ENCODE measurements around the gene ATF6.
A peak's percentile ranks its signal among the peaks of the same experiment; 100 is the strongest.

The ATF6 gene

DNA sequence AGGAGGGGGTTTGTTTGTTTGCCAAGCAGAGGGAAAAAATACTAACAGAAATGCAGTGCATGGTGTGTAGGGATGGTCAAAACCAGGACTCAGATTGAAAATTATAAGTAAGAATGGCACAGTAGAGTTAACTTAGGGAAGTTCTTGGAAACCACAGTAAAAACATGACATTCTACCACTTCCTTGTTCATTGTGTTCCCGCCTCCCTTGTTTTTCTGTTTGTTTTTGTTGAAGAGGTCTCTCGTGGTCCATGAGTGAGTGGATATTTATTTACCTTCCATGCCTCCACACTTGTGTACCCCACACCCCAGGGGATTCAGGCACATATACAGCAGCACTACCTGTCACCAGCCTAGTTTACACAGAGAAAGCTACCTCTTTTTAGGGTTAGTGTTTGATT lies 187.9 kb downstream of the ATF6 start:
- Histone ChIP-seq H3K4me3 (ENCODE audit: insufficient read length, low read depth) (no peak overlapping the region), H3K9ac (ENCODE audit: insufficient read length, low read depth) (no peak overlapping the region), H3K4me1 (ENCODE audit: insufficient read depth, insufficient read length) (no peaks in the 10 kb centered on the region), H3K36me3 (ENCODE audit: insufficient read depth, insufficient read length, low read length) (peaks cover 4% of the 10 kb centered on the region), H3K9me3 (ENCODE audit: insufficient read depth, low read length) (no peaks in the 10 kb centered on the region), H3K27me3 (ENCODE audit: insufficient read depth, insufficient read length) (no peaks in the 10 kb centered on the region)
- TF ChIP-seq YY1 (IDR thresholded peaks at IDR 0.05; ENCODE audit: insufficient read depth, insufficient read length), result no peak
- no peak for TF ChIP-seq SUZ12 (IDR thresholded peaks at IDR 0.05; ENCODE audit: extremely low read depth, insufficient read depth, insufficient read length)
- TF ChIP-seq ZNF274 (IDR thresholded peaks at IDR 0.05; ENCODE audit: low read depth, low read length), result no peak
- no peak for DNase-seq (ENCODE audit: low read depth, low spot score)

DNA sequence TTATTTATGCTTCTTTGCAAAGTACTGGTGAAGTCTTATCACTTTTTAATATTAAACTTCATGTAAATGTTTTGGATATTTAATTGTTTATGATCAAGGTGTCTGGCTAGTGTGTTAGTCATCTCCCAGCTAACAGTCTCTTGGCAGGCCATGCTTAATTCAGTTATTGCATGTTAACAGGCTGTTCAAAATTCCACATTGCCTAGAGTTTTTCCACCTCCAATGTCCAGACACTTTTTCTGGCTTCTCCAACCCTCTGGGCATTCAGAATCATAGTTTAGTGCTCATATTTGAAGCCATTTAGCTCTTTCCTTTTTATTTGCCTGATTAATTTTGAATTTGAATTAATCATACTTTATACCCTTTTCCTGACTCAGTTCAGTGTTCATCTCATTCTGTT lies 188.3 kb downstream of the ATF6 start:
- no peak overlapping the region for H3K9ac ChIP-seq (ENCODE audit: insufficient read length, low read depth)
- no peak overlapping the region for H3K4me3 ChIP-seq (ENCODE audit: insufficient read length, low read depth)
- no peak for DNase-seq (ENCODE audit: low read depth, low spot score)
- peaks cover 4% of the 10 kb centered on the region for H3K36me3 ChIP-seq (ENCODE audit: insufficient read depth, insufficient read length, low read length)
- TF ChIP-seq ZNF274 (IDR thresholded peaks at IDR 0.05; ENCODE audit: low read depth, low read length) (no peak), SUZ12 (IDR thresholded peaks at IDR 0.05; ENCODE audit: extremely low read depth, insufficient read depth, insufficient read length) (no peak), YY1 (IDR thresholded peaks at IDR 0.05; ENCODE audit: insufficient read depth, insufficient read length) (no peak)
- H3K4me1 ChIP-seq (ENCODE audit: insufficient read depth, insufficient read length), result no peaks in the 10 kb centered on the region
- no peaks in the 10 kb centered on the region for H3K9me3 ChIP-seq (ENCODE audit: insufficient read depth, low read length)
- no peaks in the 10 kb centered on the region for H3K27me3 ChIP-seq (ENCODE audit: insufficient read depth, insufficient read length)

DNA sequence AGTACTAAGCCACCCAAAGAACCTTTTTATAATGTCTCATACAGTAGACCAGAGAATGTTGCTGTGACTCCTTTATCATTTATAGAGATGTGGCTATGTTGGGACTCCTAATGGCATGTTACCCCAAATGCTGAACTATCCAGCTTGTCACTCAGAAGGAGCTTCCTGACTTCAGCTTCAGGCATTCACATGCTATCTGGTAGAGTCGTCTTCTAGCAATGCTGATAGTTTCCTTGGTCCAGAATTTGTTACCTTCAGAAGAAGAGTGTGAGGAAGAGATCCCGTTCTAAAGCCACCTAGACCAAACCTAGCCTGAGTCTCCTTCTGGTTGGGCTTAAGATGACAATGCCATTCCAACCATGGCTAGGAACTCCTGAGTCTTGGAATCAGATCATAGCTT lies 189.5 kb downstream of the ATF6 start:
- Histone ChIP-seq H3K9me3 (ENCODE audit: insufficient read depth, low read length) (no peaks in the 10 kb centered on the region), H3K4me3 (ENCODE audit: insufficient read length, low read depth) (no peak overlapping the region), H3K36me3 (ENCODE audit: insufficient read depth, insufficient read length, low read length) (peaks cover 4% of the 10 kb centered on the region), H3K9ac (ENCODE audit: insufficient read length, low read depth) (no peak overlapping the region), H3K4me1 (ENCODE audit: insufficient read depth, insufficient read length) (no peaks in the 10 kb centered on the region), H3K27me3 (ENCODE audit: insufficient read depth, insufficient read length) (no peaks in the 10 kb centered on the region)
- TF ChIP-seq ZNF274 (IDR thresholded peaks at IDR 0.05; ENCODE audit: low read depth, low read length), result no peak
- TF ChIP-seq SUZ12 (IDR thresholded peaks at IDR 0.05; ENCODE audit: extremely low read depth, insufficient read depth, insufficient read length), result no peak
- TF ChIP-seq YY1 (IDR thresholded peaks at IDR 0.05; ENCODE audit: insufficient read depth, insufficient read length), result no peak
- DNase-seq (ENCODE audit: low read depth, low spot score), result no peak

DNA sequence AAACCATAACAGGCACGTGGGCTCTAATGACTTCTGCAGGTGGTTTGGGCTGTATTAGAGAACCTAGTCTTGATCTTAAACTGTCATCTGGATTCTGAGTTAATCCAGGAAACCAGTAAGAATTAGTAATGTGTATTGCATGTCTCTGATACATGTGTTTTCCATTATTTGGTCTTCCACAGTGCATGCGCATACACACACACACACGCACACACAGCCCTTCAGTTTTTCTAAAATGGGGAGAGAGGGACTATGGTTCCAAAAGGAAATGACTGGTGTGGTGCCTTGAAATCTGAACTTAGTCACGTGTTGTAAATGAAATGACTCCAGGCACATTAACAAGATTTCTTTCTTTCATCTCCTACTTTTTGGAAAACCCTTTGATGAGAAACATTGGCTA lies 190.0 kb downstream of the ATF6 start:
- TF ChIP-seq ZNF274 (IDR thresholded peaks at IDR 0.05; ENCODE audit: low read depth, low read length) (no peak), SUZ12 (IDR thresholded peaks at IDR 0.05; ENCODE audit: extremely low read depth, insufficient read depth, insufficient read length) (no peak), YY1 (IDR thresholded peaks at IDR 0.05; ENCODE audit: insufficient read depth, insufficient read length) (no peak)
- Histone ChIP-seq H3K9me3 (ENCODE audit: insufficient read depth, low read length) (no peaks in the 10 kb centered on the region), H3K4me1 (ENCODE audit: insufficient read depth, insufficient read length) (no peaks in the 10 kb centered on the region), H3K4me3 (ENCODE audit: insufficient read length, low read depth) (no peak overlapping the region), H3K9ac (ENCODE audit: insufficient read length, low read depth) (no peak overlapping the region), H3K27me3 (ENCODE audit: insufficient read depth, insufficient read length) (no peaks in the 10 kb centered on the region), H3K36me3 (ENCODE audit: insufficient read depth, insufficient read length, low read length) (peaks cover 4% of the 10 kb centered on the region)
- no peak for DNase-seq (ENCODE audit: low read depth, low spot score)

DNA sequence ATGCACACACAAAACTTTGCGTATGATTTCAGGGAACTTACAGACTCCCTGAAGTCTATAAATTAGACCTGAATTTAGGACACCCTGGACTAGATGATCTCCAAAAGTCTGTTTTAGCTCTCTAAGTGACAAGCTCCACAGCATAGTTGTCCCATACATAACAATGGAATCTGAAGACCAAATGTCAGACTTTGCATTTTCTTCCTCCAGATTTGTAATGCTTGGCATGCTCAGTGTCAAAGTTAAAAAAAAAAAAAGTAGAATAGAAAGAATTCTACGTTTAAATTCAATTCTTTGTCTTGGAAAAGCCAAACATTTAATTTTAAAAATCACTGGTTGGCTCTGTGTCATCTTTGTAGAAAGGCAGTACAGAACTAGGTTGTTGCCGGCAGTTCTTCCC lies 190.8 kb downstream of the ATF6 start:
- Histone ChIP-seq H3K4me1 (ENCODE audit: insufficient read depth, insufficient read length) (no peaks in the 10 kb centered on the region), H3K4me3 (ENCODE audit: insufficient read length, low read depth) (no peak overlapping the region), H3K9me3 (ENCODE audit: insufficient read depth, low read length) (no peaks in the 10 kb centered on the region), H3K36me3 (ENCODE audit: insufficient read depth, insufficient read length, low read length) (peaks cover 4% of the 10 kb centered on the region), H3K9ac (ENCODE audit: insufficient read length, low read depth) (no peak overlapping the region), H3K27me3 (ENCODE audit: insufficient read depth, insufficient read length) (no peaks in the 10 kb centered on the region)
- DNase-seq (ENCODE audit: low read depth, low spot score), result no peak
- TF ChIP-seq YY1 (IDR thresholded peaks at IDR 0.05; ENCODE audit: insufficient read depth, insufficient read length), result no peak
- TF ChIP-seq ZNF274 (IDR thresholded peaks at IDR 0.05; ENCODE audit: low read depth, low read length), result no peak
- no peak for TF ChIP-seq SUZ12 (IDR thresholded peaks at IDR 0.05; ENCODE audit: extremely low read depth, insufficient read depth, insufficient read length)

DNA sequence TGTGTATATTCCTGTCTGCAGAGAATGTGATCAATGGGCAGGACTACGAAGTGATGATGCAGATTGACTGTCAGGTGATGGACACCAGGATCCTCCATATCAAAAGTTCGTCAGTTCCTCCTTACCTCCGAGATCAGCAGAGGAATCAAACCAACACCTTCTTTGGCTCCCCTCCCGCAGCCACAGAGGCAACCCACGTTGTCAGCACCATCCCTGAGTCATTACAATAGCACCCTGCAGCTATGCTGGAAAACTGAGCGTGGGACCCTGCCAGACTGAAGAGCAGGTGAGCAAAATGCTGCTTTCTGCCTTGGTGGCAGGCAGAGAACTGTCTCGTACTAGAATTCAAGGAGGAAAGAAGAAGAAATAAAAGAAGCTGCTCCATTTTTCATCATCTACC lies 192.3 kb downstream of the ATF6 start:
- H3K36me3 ChIP-seq (ENCODE audit: insufficient read depth, insufficient read length, low read length), result peaks cover 4% of the 10 kb centered on the region
- no peak for TF ChIP-seq YY1 (IDR thresholded peaks at IDR 0.05; ENCODE audit: insufficient read depth, insufficient read length)
- no peak for TF ChIP-seq ZNF274 (IDR thresholded peaks at IDR 0.05; ENCODE audit: low read depth, low read length)
- TF ChIP-seq SUZ12 (IDR thresholded peaks at IDR 0.05; ENCODE audit: extremely low read depth, insufficient read depth, insufficient read length), result no peak
- H3K9me3 ChIP-seq (ENCODE audit: insufficient read depth, low read length), result no peaks in the 10 kb centered on the region
- DNase-seq (ENCODE audit: low read depth, low spot score), result no peak
- H3K9ac ChIP-seq (ENCODE audit: insufficient read length, low read depth), result no peak overlapping the region
- H3K27me3 ChIP-seq (ENCODE audit: insufficient read depth, insufficient read length), result no peaks in the 10 kb centered on the region
- H3K4me1 ChIP-seq (ENCODE audit: insufficient read depth, insufficient read length), result no peaks in the 10 kb centered on the region
- H3K4me3 ChIP-seq (ENCODE audit: insufficient read length, low read depth), result no peak overlapping the region

DNA sequence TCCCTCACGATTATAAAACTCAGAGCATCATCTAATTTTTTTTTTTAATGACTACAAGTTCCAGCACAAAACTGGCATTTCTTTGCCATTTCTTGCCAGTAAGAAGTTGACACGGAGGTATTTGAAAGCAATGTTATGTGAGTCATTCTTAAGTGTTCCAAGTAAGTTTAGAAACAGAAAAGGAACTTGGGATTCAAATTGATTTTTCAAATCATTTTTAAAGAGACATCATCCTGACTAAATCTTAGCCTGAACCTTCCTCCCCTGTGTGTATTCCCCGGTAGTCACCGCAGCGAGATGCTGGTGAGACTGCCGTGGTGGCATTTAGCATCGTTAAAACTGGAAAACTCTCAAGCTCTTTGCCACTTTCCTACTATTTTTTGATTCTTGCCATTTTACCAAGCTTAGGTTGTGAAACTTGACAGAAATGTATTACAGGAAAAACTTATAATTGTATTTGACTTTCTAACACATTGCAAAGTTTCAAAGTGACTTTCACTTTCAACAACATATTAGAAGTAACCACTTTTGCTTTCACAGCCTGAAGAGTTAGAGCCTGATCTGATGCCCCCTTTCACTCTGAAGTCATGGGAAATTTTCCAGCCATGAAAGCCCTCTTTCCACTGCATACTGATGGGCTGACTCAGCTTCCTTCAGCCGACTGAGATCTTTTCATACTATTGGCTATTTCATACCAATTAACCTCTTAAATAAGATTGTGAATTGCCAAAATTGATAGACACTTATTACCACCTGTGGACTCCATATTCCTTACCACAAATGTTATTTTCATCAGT lies 196.2 kb downstream of the ATF6 start:
- no peaks in the 10 kb centered on the region for H3K4me1 ChIP-seq (ENCODE audit: insufficient read depth, insufficient read length)
- no peaks in the 10 kb centered on the region for H3K27me3 ChIP-seq (ENCODE audit: insufficient read depth, insufficient read length)
- H3K9me3 ChIP-seq (ENCODE audit: insufficient read depth, low read length), result no peaks in the 10 kb centered on the region
- TF ChIP-seq YY1 (IDR thresholded peaks at IDR 0.05; ENCODE audit: insufficient read depth, insufficient read length) (no peak), ZNF274 (IDR thresholded peaks at IDR 0.05; ENCODE audit: low read depth, low read length) (no peak), SUZ12 (IDR thresholded peaks at IDR 0.05; ENCODE audit: extremely low read depth, insufficient read depth, insufficient read length) (no peak)
- H3K36me3 ChIP-seq (ENCODE audit: insufficient read depth, insufficient read length, low read length), result peaks cover 4% of the 10 kb centered on the region
- H3K9ac ChIP-seq (ENCODE audit: insufficient read length, low read depth), result no peak overlapping the region
- DNase-seq (ENCODE audit: low read depth, low spot score), result peak; percentile 44
- H3K4me3 ChIP-seq (ENCODE audit: insufficient read length, low read depth), result no peak overlapping the region
